BJ (cell line): ENCODE data around the gene BTG1. TPM values are rescaled to one million over a fixed set of nuclear protein-coding genes. Genes with fewer than 3 reads are reported as not detected.

ENCODE experiments used
- CTCF ChIA-PET: fragments of 350-600 bp; formaldehyde crosslinking; extraction: SDS; loops from one replicate; lab custom pipeline; 2021; ENCODE audit warnings: antibody characterized with exemption, inconsistent platforms; lab: Yijun Ruan, JAX
- POLR2A ChIA-PET: fragments of 300-600 bp; sonication (Branson Sonifier 250); formaldehyde crosslinking; extraction: SDS; loops from one replicate; lab custom pipeline; 2021; ENCODE audit warnings: antibody characterized with exemption; lab: Charles Lee
- DNase-seq: peaks from one replicate; pipeline ENCODE4 v3.0.0-alpha.2; 2011; ENCODE audit warnings: low read depth
- H3K27me3 ChIP-seq: 2 replicates; pipeline ENCODE4 v1.6.0; 2011; ENCODE audit warnings: low read length; ENCODE audit not compliant: control insufficient read depth, insufficient read depth
- H3K36me3 ChIP-seq: 2 replicates; pipeline ENCODE4 v1.5.1; 2011; ENCODE audit warnings: low read length; ENCODE audit not compliant: control insufficient read depth, insufficient read depth
- H3K4me3 ChIP-seq: 2 replicates; pipeline ENCODE4 v1.5.1; 2011; ENCODE audit warnings: low read depth, mild to moderate bottlenecking, control low read depth, low read length
- polyA plus RNA-seq: library from polyadenylated mRNA; depleted of rRNA; stranded (reverse); fragments of >200 nt; gene quantifications from 2 replicates; pipeline ENCODE4 v1.2.3, GENCODE V29; 2011
- TF ChIP-seq, protein P1 (sequence below): IDR thresholded peaks from 2 replicates; pipeline ENCODE4 v1.5.1; 2011; ENCODE audit warnings: low read depth, mild to moderate bottlenecking, control low read depth, inconsistent platforms, low read length, moderate library complexity; ENCODE audit not compliant: insufficient read depth

BTG1 gene
- polyA plus RNA-seq, 1 experiment: 81.3 TPM

DNA sequence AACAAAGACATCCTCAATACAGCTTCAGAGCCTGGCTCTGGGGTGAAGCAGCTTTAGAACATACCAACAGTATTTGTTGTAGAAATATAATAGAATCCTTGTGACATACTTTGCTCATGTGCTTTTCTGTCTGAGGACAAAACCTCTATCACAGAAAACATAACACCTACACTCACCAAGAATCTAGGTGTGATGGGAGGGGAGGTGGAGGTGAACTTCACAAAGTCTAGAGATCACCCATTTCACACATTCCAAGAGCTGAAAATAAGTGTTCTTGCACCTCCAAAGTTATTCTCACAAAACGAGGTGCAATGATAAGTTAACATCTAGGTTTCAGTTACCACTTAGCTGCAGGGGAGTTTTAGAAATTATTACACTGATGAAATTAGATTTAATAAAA, 32.7 kb upstream of the BTG1 start:
- DNase-seq: no peak
- Histone ChIP-seq H3K27me3 (no peaks in the 10 kb centered on the region), H3K4me3 (no peak overlapping the region), H3K36me3 (no peaks in the 10 kb centered on the region)
- TF ChIP-seq, protein P1, sequence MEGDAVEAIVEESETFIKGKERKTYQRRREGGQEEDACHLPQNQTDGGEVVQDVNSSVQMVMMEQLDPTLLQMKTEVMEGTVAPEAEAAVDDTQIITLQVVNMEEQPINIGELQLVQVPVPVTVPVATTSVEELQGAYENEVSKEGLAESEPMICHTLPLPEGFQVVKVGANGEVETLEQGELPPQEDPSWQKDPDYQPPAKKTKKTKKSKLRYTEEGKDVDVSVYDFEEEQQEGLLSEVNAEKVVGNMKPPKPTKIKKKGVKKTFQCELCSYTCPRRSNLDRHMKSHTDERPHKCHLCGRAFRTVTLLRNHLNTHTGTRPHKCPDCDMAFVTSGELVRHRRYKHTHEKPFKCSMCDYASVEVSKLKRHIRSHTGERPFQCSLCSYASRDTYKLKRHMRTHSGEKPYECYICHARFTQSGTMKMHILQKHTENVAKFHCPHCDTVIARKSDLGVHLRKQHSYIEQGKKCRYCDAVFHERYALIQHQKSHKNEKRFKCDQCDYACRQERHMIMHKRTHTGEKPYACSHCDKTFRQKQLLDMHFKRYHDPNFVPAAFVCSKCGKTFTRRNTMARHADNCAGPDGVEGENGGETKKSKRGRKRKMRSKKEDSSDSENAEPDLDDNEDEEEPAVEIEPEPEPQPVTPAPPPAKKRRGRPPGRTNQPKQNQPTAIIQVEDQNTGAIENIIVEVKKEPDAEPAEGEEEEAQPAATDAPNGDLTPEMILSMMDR: no peak
- ChIA-PET POLR2A (no interaction called here), CTCF (interaction anchor here (0.8 to 1.2 kb wide), 2 partner anchors 20 to 208 kb away, joined by 3 to 4 read pairs; no protein-coding TSS in a partner anchor)

DNA sequence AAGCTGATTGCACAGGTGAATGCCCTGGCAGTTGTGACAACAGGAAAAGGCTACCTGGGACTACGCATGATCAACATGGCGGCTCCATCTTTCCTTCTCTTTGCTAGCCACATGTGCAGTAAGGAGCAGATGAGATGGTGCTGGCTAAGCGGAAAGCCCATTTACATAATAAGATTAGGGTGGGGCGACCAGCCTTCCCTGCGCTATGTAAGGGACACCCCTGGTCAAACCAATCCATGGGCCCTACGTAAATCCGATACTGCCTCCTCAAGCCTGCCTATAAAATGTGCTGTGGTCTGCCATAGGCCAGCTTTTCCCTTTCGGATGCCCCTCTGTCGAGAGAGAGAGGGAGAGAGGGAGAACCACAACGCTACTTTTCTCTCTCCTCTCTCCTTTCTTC, 31.0 kb upstream of the BTG1 start:
- POLR2A ChIA-PET: no interaction called here
- H3K4me3 ChIP-seq: no peak overlapping the region
- no peaks in the 10 kb centered on the region for H3K36me3 ChIP-seq
- no peak for DNase-seq
- TF ChIP-seq, protein P1: no peak
- H3K27me3 ChIP-seq: no peaks in the 10 kb centered on the region
- CTCF ChIA-PET: interaction anchor here (0.6 kb wide), 1 partner anchor 656 kb away, joined by 4 read pairs; no protein-coding TSS in a partner anchor

DNA sequence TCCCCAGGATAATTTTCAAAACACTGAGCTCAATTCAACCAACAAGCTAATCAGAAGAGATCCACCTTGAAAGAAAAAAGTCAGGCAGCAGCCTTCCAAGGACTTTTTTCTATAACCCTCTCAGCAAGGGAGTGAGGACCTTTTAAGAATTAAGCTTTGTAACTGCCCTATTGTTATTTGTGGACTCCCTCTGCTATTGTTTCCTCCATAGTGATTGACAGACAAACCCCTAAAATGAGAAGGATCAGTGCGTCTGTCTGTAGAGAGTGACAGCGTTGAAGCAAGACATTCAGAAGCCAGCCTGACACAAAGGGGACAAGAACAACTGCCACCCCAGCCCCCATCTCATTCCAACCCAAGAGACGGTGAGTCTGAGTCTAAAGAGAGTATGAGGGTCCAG, 30.3 kb upstream of the BTG1 start:
- no peak for DNase-seq
- ChIA-PET CTCF (no interaction called here), POLR2A (no interaction called here)
- Histone ChIP-seq H3K27me3 (no peaks in the 10 kb centered on the region), H3K4me3 (no peak overlapping the region), H3K36me3 (no peaks in the 10 kb centered on the region)
- TF ChIP-seq, protein P1: no peak

DNA sequence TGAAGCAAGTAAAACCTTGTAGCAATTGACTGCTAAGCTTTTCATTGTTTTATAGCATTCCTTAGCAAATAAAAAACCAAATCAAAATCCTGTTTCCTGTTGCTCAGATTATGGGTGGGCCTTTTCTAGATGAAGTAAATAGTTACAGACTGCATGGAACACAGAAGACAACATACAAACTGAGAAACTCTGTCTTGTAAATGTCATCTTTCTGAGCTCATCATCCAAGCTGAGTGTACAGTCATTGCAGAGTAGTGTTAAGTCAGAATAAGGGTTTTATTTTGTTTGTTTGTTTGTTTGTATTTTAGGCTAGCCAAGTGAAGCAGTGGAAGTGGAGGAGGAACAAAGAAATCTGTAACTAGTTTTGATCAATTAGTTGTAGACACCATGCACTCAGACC, 24.4 kb upstream of the BTG1 start:
- no peak for DNase-seq
- Histone ChIP-seq H3K4me3 (no peak overlapping the region), H3K27me3 (no peaks in the 10 kb centered on the region), H3K36me3 (no peaks in the 10 kb centered on the region)
- POLR2A ChIA-PET: no interaction called here
- CTCF ChIA-PET: interaction anchor here (0.7 kb wide), 1 partner anchor 12 kb away, joined by 3 read pairs; no protein-coding TSS in a partner anchor
- TF ChIP-seq, protein P1: no peak

DNA sequence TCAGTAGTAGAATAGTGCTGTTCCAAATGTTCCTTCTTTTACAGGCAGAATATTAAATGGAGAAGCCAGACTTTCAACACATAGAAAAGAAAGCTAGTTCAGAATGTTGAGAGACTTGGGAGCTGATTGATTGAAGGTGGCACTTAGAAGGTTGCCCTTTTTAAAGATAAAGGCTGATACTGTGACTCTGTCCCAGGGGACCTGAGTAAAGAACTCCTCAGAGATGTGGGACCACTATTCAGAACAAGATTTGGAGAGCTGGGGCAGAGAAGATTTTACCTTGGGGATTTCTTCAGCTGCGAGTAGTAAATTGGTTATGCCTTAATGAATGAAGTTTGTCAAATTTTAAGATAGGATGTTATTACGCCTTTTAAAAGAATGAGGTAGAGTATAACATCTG, 21.4 kb upstream of the BTG1 start:
- Histone ChIP-seq H3K36me3 (no peaks in the 10 kb centered on the region), H3K4me3 (no peak overlapping the region), H3K27me3 (no peaks in the 10 kb centered on the region)
- CTCF ChIA-PET: no interaction called here
- TF ChIP-seq, protein P1: no peak
- POLR2A ChIA-PET: no interaction called here
- no peak for DNase-seq
